Transverse colon (tissue), 3 donors: Measurements from ENCODE around the gene RAB36.

ENCODE experiments used
- POLR2A ChIP-seq: fragments of 450-650 bp; IDR thresholded peaks from one replicate; pipeline ENCODE4 v1.6.1; 2016; ENCODE audit warnings: antibody characterized with exemption, mild to moderate bottlenecking, moderate library complexity
- TF ChIP-seq, protein P1 (sequence below), 5 experiments: fragments of 200-600 bp in 3 of 5; fragments of 450-650 bp in 2 of 5; sonication (generic) in 3 of 5; IDR thresholded peaks; 1 replicate in 2 of 5; 2 replicates in 3 of 5; pipeline ENCODE4 v1.5.1; 2016 to 2017; ENCODE audit warnings: antibody characterized with exemption in 5 of 5, inconsistent platforms in 3 of 5, mild to moderate bottlenecking in 2 of 5, moderate library complexity in 1 of 5

DNA sequence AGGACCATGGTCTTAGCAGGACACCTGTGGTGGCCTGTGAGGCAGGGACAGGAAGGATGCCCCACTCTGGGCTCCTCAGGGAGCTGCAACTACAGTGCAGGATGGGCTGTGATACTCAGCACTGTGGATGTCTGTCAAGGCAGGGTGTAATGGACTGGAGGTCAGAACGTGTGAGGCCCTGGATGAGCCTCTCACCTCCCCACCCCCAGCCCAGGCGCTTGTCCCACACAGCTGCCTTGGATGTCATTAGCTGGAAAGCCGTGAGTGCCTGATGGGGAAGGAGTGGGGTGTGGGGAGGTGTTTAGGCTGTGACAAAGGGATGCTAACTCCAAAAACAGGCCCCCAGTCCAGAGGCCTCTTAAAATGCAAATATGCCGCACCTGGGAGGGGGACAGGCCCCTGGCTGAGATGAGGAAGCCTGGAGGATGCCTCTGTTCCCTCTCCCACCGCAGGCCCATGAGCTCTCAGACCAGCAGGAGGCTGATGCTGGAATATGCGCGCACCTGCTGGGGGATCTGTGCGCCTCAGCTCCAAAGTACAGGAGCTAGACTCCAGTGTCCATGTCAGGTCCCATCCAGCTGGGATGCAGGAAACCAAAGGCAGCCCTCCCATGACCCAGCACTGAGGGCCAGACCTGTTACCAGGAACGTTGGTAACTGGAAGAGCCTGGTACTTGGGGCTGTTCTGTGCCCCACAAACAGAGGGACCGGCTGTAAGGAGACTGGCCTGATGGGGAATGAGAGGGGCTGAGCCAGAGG, 28.6 kb upstream of the RAB36 start:
- TF ChIP-seq, protein P1, sequence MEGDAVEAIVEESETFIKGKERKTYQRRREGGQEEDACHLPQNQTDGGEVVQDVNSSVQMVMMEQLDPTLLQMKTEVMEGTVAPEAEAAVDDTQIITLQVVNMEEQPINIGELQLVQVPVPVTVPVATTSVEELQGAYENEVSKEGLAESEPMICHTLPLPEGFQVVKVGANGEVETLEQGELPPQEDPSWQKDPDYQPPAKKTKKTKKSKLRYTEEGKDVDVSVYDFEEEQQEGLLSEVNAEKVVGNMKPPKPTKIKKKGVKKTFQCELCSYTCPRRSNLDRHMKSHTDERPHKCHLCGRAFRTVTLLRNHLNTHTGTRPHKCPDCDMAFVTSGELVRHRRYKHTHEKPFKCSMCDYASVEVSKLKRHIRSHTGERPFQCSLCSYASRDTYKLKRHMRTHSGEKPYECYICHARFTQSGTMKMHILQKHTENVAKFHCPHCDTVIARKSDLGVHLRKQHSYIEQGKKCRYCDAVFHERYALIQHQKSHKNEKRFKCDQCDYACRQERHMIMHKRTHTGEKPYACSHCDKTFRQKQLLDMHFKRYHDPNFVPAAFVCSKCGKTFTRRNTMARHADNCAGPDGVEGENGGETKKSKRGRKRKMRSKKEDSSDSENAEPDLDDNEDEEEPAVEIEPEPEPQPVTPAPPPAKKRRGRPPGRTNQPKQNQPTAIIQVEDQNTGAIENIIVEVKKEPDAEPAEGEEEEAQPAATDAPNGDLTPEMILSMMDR (IDR thresholded peaks at IDR 0.05): no peak
- no peak for TF ChIP-seq POLR2A
